SK-N-SH (cell line): ENCODE measurements around the gene PRR35. TPM values are rescaled to one million over a fixed set of nuclear protein-coding genes. Genes with fewer than 3 reads are reported as not detected.

Experiments
- CTCF ChIA-PET: fragments of 300-600, 350-600 bp; formaldehyde crosslinking; extraction: SDS; loops from one replicate; lab custom pipeline; 2021; lab: Yijun Ruan, JAX
- POLR2A ChIA-PET: fragments of 350-600 bp; sonication (Branson Sonifier 250); formaldehyde crosslinking; extraction: SDS; loops from one replicate; lab custom pipeline; 2020; ENCODE audit warnings: antibody characterized with exemption, inconsistent platforms; lab: Yijun Ruan, JAX
- DNase-seq: peaks from one replicate; pipeline ENCODE4 v3.0.0; 2012
- H2AFZ ChIP-seq: fragments of 200-600 bp; sonication (generic); 2 replicates; pipeline ENCODE4 v1.8.1; 2016; ENCODE audit warnings: antibody characterized with exemption, mild to moderate bottlenecking, low read depth
- H3F3A ChIP-seq: fragments of 200-600 bp; sonication (generic); replicated peaks from 2 replicates; pipeline ENCODE3; 2016; ENCODE audit warnings: antibody characterized with exemption, mild to moderate bottlenecking; ENCODE audit not compliant: insufficient read depth
- H3K27ac ChIP-seq, 2 experiments: fragments of 200-500 bp in 1 of 2; fragments of 200-600 bp in 1 of 2; sonication (Bioruptor generic) in 1 of 2; sonication (generic), shearing (Covaris generic) in 1 of 2; 2 replicates each; pipeline versions ENCODE4 v1.5.1 to v1.6.1; 2014 to 2016; ENCODE audit warnings: low read depth in 2 of 2, inconsistent platforms in 1 of 2, low read length in 1 of 2, mild to moderate bottlenecking in 1 of 2, mixed read lengths in 1 of 2
- H3K27me3 ChIP-seq: fragments of 200-600 bp; sonication (generic), shearing (Covaris generic); 2 replicates; pipeline ENCODE4 v1.6.1; 2016; ENCODE audit warnings: mixed run types; ENCODE audit not compliant: insufficient read depth
- H3K36me3 ChIP-seq, 2 experiments: fragments of 200-500 bp in 1 of 2; fragments of 200-600 bp in 1 of 2; sonication (Bioruptor generic) in 1 of 2; sonication (generic) in 1 of 2; replicated peaks in 1 of 2; 2 replicates each; pipeline versions ENCODE3 to v1.5.1; 2014 to 2016; ENCODE audit warnings: low read length in 1 of 2, mild to moderate bottlenecking in 1 of 2; ENCODE audit not compliant: insufficient read depth in 2 of 2, control insufficient read depth in 1 of 2
- H3K4me1 ChIP-seq, 2 experiments: fragments of 200-500 bp in 1 of 2; fragments of 200-600 bp in 1 of 2; sonication (Bioruptor generic) in 1 of 2; sonication (generic), shearing (Covaris generic) in 1 of 2; 2 replicates each; pipeline versions ENCODE4 v1.5.1 to v1.6.1; 2014 to 2016; ENCODE audit warnings: low read depth in 1 of 2, low read length in 1 of 2, mixed run types in 1 of 2; ENCODE audit not compliant: insufficient read depth in 2 of 2, control insufficient read depth in 1 of 2
- H3K4me2 ChIP-seq: fragments of 200-600 bp; sonication (generic), shearing (Covaris generic); 2 replicates; pipeline ENCODE4 v1.6.1; 2017; ENCODE audit warnings: mixed run types
- H3K4me3 ChIP-seq, 2 experiments: fragments of 200-500 bp in 1 of 2; fragments of 200-600 bp in 1 of 2; sonication (Bioruptor generic) in 1 of 2; sonication (generic), shearing (Covaris generic) in 1 of 2; 2 replicates each; pipeline versions ENCODE4 v1.5.1 to v1.8.1; 2014 to 2016; ENCODE audit warnings: low read depth in 2 of 2, inconsistent platforms in 1 of 2, low read length in 1 of 2, mild to moderate bottlenecking in 1 of 2, mixed read lengths in 1 of 2, moderate library complexity in 1 of 2
- H3K79me2 ChIP-seq: fragments of 200-600 bp; sonication (generic); 2 replicates; pipeline ENCODE4 v1.8.1; 2017; ENCODE audit warnings: mild to moderate bottlenecking; ENCODE audit not compliant: insufficient read depth
- H3K9ac ChIP-seq: fragments of 200-600 bp; sonication (generic); 2 replicates; pipeline ENCODE4 v1.6.1; 2017; ENCODE audit warnings: mixed run types
- H3K9me2 ChIP-seq: fragments of 200-600 bp; sonication (generic); 2 replicates; pipeline ENCODE4 v1.6.1; 2017; ENCODE audit warnings: mixed run types
- H3K9me3 ChIP-seq: fragments of 200-600 bp; sonication (generic); 2 replicates; pipeline ENCODE4 v1.6.1; 2017; ENCODE audit warnings: mixed run types, mild to moderate bottlenecking, moderate library complexity
- H4K20me1 ChIP-seq: fragments of 200-600 bp; sonication (generic); 2 replicates; pipeline ENCODE4 v1.6.1; 2017; ENCODE audit warnings: mild to moderate bottlenecking, mixed run types; ENCODE audit not compliant: insufficient read depth
- CHD2 ChIP-seq: fragments of 150-350 bp; IDR thresholded peaks from 2 replicates; pipeline ENCODE4 v1.6.1; 2018; ENCODE audit warnings: low read length; ENCODE audit not compliant: partially characterized antibody
- FOSL2 ChIP-seq: IDR thresholded peaks from 2 replicates; pipeline ENCODE4 v1.4.0; 2012; ENCODE audit warnings: low read depth, mild to moderate bottlenecking, moderate library complexity, borderline replicate concordance
- FOXJ3 ChIP-seq: sonication (generic); formaldehyde crosslinking; IDR thresholded peaks from 2 replicates; pipeline ENCODE4 v1.5.1; 2020; ENCODE audit warnings: mild to moderate bottlenecking, missing genetic modification reagents
- FOXM1 ChIP-seq: IDR thresholded peaks from 2 replicates; pipeline ENCODE4 v1.4.0; 2012; ENCODE audit warnings: low read depth, mild to moderate bottlenecking
- GABPA ChIP-seq: IDR thresholded peaks from 2 replicates; pipeline ENCODE4 v1.4.0; 2012; ENCODE audit warnings: low read depth, mild to moderate bottlenecking
- GATA2 ChIP-seq: sonication (generic); formaldehyde crosslinking; IDR thresholded peaks from 2 replicates; pipeline ENCODE4 v1.5.0; 2020; ENCODE audit warnings: mild to moderate bottlenecking, missing genetic modification reagents
- MAX ChIP-seq: IDR thresholded peaks from 2 replicates; pipeline ENCODE4 v1.4.0; 2012; ENCODE audit warnings: low read depth
- MEF2A ChIP-seq: IDR thresholded peaks from 2 replicates; pipeline ENCODE4 v1.4.0; 2012; ENCODE audit warnings: low read depth, borderline replicate concordance
- MXI1 ChIP-seq: IDR thresholded peaks from 2 replicates; pipeline ENCODE4 v1.6.1; 2012; ENCODE audit warnings: mild to moderate bottlenecking, low read depth, low read length, improper control_type of control experiment
- NRF1 ChIP-seq: IDR thresholded peaks from 2 replicates; pipeline ENCODE4 v1.6.1; 2012; ENCODE audit warnings: low read depth, mild to moderate bottlenecking, low read length
- POLR2AphosphoS5 ChIP-seq: IDR thresholded peaks from 2 replicates; pipeline ENCODE4 v1.6.1; 2012; ENCODE audit warnings: low read depth, low read length
- RCOR1 ChIP-seq: fragments of 150-350 bp; IDR thresholded peaks from 2 replicates; pipeline ENCODE4 v1.6.1; 2017; ENCODE audit warnings: antibody characterized with exemption, low read length
- TAF1 ChIP-seq: IDR thresholded peaks from 2 replicates; pipeline ENCODE4 v1.6.1; 2012; ENCODE audit warnings: low read depth, mild to moderate bottlenecking, low read length, moderate library complexity, borderline replicate concordance
- TCF12 ChIP-seq: IDR thresholded peaks from 2 replicates; pipeline ENCODE4 v1.4.0; 2012
- TEAD4 ChIP-seq: IDR thresholded peaks from 2 replicates; pipeline ENCODE4 v1.4.0; 2012; ENCODE audit warnings: mild to moderate bottlenecking, borderline replicate concordance; ENCODE audit not compliant: insufficient read depth
- WGBS: methylation state at CpG from one replicate; pipeline ENCODE4 v1.1.6; 2017; ENCODE audit warnings: low lambda C conversion rate; 5-methylcytosine and 5-hydroxymethylcytosine counted together
- polyA plus RNA-seq, 3 experiments: library from polyadenylated mRNA; depleted of rRNA; stranded (reverse); fragments of >200 nt; gene quantifications; 2 replicates each; pipeline ENCODE4 v1.2.3, GENCODE V29; 2012
- TF ChIP-seq, protein P1 (sequence below): fragments of 150-350 bp; IDR thresholded peaks from 2 replicates; pipeline ENCODE4 v1.6.1; 2016; ENCODE audit warnings: mild to moderate bottlenecking, low read depth, low read length
- TF ChIP-seq, protein P2 (sequence below): IDR thresholded peaks from 2 replicates; pipeline ENCODE4 v1.4.0; 2012; ENCODE audit warnings: low read depth, borderline replicate concordance
- TF ChIP-seq, protein P3 (sequence below): IDR thresholded peaks from 2 replicates; pipeline ENCODE4 v1.6.1; 2012; ENCODE audit warnings: mild to moderate bottlenecking, low read depth, low read length, moderate library complexity
- TF ChIP-seq, protein P4 (sequence below): fragments of 150-350 bp; IDR thresholded peaks from 2 replicates; pipeline ENCODE4 v1.6.1; 2017; ENCODE audit warnings: antibody characterized with exemption, low read length, low read depth, borderline replicate concordance

The PRR35 gene
- polyA plus RNA-seq, 1 of the 3 experiments (the other 2 are of a cell fraction): not detected

DNA sequence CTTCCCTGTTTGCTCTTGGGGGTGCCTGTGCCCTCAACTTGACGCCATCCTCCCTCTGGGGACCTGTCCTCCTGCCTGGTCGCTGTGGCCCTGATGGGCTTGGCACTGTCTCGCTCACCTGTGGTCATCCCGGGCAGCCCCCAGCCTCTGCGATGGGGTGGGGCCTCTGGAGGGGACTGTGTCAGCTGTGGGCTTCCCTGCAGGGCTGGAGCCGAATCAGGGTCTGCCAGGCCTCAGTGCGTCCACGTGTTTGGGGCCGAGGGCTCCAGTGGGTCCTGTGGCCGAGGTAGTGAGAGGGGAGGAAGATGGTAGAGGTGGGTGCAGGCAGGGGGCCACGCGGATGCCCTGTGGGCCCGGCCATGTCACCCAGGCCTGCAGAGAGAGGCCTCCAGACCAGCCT, 17.6 kb downstream of the PRR35 start:
- WGBS: 91% methylated on average over 7 of the region's 13 CpGs
- Histone ChIP-seq H3K4me1 (no peaks in the 10 kb centered on the region; a peak in 1 of 4 replicates), H3F3A (no peaks in the 10 kb centered on the region), H3K27ac (no peak overlapping the region), H3K27me3 (no peaks in the 10 kb centered on the region), H3K9me3 (no peaks in the 10 kb centered on the region), H3K9me2 (no peaks in the 10 kb centered on the region), H3K4me2 (no peak overlapping the region), H3K79me2 (no peaks in the 10 kb centered on the region), H3K36me3 (peaks cover 0 to 43% of the 10 kb centered on the region in 2 experiments), H3K4me3 (no peak overlapping the region), H2AFZ (no peak overlapping the region), H4K20me1 (no peaks in the 10 kb centered on the region), H3K9ac (no peak overlapping the region)
- DNase-seq: no peak
- ChIA-PET POLR2A (no interaction called here), CTCF (interaction anchor here (1.2 kb wide), 1 partner anchor 32 kb away, joined by 3 read pairs; no protein-coding TSS in a partner anchor)
- TF ChIP-seq FOXM1: no peak
- TF ChIP-seq MXI1: no peak
- TF ChIP-seq, protein P1, sequence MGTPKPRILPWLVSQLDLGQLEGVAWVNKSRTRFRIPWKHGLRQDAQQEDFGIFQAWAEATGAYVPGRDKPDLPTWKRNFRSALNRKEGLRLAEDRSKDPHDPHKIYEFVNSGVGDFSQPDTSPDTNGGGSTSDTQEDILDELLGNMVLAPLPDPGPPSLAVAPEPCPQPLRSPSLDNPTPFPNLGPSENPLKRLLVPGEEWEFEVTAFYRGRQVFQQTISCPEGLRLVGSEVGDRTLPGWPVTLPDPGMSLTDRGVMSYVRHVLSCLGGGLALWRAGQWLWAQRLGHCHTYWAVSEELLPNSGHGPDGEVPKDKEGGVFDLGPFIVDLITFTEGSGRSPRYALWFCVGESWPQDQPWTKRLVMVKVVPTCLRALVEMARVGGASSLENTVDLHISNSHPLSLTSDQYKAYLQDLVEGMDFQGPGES: no peak
- no peak for TF ChIP-seq MEF2A
- TF ChIP-seq MAX: no peak
- TF ChIP-seq GABPA: no peak
- TF ChIP-seq, protein P2, sequence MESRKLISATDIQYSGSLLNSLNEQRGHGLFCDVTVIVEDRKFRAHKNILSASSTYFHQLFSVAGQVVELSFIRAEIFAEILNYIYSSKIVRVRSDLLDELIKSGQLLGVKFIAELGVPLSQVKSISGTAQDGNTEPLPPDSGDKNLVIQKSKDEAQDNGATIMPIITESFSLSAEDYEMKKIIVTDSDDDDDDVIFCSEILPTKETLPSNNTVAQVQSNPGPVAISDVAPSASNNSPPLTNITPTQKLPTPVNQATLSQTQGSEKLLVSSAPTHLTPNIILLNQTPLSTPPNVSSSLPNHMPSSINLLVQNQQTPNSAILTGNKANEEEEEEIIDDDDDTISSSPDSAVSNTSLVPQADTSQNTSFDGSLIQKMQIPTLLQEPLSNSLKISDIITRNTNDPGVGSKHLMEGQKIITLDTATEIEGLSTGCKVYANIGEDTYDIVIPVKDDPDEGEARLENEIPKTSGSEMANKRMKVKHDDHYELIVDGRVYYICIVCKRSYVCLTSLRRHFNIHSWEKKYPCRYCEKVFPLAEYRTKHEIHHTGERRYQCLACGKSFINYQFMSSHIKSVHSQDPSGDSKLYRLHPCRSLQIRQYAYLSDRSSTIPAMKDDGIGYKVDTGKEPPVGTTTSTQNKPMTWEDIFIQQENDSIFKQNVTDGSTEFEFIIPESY: no peak
- no peak for TF ChIP-seq TCF12
- TF ChIP-seq FOSL2: no peak
- no peak for TF ChIP-seq RCOR1
- TF ChIP-seq, protein P3, sequence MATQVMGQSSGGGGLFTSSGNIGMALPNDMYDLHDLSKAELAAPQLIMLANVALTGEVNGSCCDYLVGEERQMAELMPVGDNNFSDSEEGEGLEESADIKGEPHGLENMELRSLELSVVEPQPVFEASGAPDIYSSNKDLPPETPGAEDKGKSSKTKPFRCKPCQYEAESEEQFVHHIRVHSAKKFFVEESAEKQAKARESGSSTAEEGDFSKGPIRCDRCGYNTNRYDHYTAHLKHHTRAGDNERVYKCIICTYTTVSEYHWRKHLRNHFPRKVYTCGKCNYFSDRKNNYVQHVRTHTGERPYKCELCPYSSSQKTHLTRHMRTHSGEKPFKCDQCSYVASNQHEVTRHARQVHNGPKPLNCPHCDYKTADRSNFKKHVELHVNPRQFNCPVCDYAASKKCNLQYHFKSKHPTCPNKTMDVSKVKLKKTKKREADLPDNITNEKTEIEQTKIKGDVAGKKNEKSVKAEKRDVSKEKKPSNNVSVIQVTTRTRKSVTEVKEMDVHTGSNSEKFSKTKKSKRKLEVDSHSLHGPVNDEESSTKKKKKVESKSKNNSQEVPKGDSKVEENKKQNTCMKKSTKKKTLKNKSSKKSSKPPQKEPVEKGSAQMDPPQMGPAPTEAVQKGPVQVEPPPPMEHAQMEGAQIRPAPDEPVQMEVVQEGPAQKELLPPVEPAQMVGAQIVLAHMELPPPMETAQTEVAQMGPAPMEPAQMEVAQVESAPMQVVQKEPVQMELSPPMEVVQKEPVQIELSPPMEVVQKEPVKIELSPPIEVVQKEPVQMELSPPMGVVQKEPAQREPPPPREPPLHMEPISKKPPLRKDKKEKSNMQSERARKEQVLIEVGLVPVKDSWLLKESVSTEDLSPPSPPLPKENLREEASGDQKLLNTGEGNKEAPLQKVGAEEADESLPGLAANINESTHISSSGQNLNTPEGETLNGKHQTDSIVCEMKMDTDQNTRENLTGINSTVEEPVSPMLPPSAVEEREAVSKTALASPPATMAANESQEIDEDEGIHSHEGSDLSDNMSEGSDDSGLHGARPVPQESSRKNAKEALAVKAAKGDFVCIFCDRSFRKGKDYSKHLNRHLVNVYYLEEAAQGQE: no peak
- no peak for TF ChIP-seq POLR2AphosphoS5
- TF ChIP-seq, protein P4, sequence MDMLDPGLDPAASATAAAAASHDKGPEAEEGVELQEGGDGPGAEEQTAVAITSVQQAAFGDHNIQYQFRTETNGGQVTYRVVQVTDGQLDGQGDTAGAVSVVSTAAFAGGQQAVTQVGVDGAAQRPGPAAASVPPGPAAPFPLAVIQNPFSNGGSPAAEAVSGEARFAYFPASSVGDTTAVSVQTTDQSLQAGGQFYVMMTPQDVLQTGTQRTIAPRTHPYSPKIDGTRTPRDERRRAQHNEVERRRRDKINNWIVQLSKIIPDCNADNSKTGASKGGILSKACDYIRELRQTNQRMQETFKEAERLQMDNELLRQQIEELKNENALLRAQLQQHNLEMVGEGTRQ: no peak
- TF ChIP-seq GATA2 (CRISPR knock-in tag): no peak
- no peak for TF ChIP-seq TAF1
- no peak for TF ChIP-seq CHD2
- TF ChIP-seq FOXJ3: no peak
- TF ChIP-seq NRF1: no peak
- TF ChIP-seq TEAD4: no peak
